Measurements from ENCODE around the gene PCNX2. TPM values are rescaled to one million over a fixed set of nuclear protein-coding genes. Genes with fewer than 3 reads are reported as not detected.

Gene PCNX2
- total and polyA plus RNA-seq, 2 donors (not counting 3 experiments of a cell fraction or from before 2014, with no cell fraction given), result 6.6 to 11.0 TPM

DNA sequence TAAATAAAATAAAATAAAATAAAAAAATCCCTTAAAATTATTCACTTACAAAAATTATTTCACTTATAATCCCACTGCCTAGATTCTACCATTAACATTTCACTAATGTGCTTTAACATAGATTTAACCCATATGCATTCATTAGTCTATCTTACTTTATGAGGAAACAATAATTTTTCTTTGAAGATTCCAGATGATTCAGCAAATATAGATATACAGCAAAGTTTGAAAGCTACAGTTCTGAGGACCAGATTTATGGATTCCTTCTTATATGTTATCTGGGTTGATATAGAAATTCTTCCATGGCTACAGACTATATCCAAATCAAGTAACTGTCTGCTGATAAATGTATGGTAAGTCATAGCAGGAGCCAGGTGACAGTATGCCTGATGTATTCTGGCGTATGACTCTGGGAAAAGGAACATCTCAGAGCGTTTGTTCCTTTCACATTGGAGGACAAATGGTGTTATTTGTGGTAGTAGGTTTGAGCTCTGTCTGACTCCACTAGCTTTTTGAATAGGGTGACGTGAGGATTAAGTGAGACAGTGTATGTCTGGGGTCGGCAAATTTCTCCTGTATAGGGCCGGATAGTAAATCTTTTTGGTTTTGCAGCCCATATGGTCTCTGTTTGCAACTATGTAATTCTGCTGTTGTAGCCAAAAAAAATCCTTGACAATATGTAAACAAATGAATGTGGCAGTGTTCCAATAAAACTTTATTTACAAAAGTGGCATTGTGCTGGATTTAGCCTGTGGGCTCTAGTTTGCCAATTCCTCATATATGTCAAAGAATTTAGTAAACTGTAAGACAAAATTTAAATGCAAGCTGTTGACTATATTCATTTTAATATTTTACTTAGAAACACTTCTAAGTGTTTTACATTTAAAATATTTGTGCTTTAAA, 41.3 kb upstream of the PCNX2 start:
- H3K9ac ChIP-seq (replicated peaks; ENCODE audit: extremely low read depth, insufficient read depth, low read length), result no peak overlapping the region
- no peaks in the 10 kb centered on the region for H3K9me1 ChIP-seq (replicated peaks; ENCODE audit: control insufficient read depth, extremely low read depth, insufficient read depth, low read length)
- intact Hi-C loops (cut with micrococcal nuclease), result no loop called here
- peaks cover 3 to 4% of the 10 kb centered on the region in 2 experiments for H3K27me3 ChIP-seq (ENCODE audit: control insufficient read depth in 2 of 2, insufficient read depth in 2 of 2, low read length in 2 of 2)
- H3K4me2 ChIP-seq (ENCODE audit: insufficient read depth, low read length), result no peak overlapping the region
- no peak for TF ChIP-seq MAX (IDR thresholded peaks at IDR 0.05; ENCODE audit: insufficient read depth, insufficient read length)
- no peak for TF ChIP-seq POLR2AphosphoS5 (IDR thresholded peaks at IDR 0.05; ENCODE audit: insufficient read depth, low read depth, low read length)
- no peak for TF ChIP-seq JUN (IDR thresholded peaks at IDR 0.05; ENCODE audit: borderline replicate concordance, insufficient read depth, insufficient read length, low read depth)
- TF ChIP-seq, protein P1, sequence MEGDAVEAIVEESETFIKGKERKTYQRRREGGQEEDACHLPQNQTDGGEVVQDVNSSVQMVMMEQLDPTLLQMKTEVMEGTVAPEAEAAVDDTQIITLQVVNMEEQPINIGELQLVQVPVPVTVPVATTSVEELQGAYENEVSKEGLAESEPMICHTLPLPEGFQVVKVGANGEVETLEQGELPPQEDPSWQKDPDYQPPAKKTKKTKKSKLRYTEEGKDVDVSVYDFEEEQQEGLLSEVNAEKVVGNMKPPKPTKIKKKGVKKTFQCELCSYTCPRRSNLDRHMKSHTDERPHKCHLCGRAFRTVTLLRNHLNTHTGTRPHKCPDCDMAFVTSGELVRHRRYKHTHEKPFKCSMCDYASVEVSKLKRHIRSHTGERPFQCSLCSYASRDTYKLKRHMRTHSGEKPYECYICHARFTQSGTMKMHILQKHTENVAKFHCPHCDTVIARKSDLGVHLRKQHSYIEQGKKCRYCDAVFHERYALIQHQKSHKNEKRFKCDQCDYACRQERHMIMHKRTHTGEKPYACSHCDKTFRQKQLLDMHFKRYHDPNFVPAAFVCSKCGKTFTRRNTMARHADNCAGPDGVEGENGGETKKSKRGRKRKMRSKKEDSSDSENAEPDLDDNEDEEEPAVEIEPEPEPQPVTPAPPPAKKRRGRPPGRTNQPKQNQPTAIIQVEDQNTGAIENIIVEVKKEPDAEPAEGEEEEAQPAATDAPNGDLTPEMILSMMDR (IDR thresholded peaks at IDR 0.05; ENCODE audit: extremely low read depth in 1 of 2, insufficient read depth in 1 of 2, low read depth in 1 of 2, low read length in 2 of 2), result no peak
- TF ChIP-seq MYC (IDR thresholded peaks at IDR 0.05; ENCODE audit: low read depth, low read length), result no peak
- no peak for TF ChIP-seq GATA2 (IDR thresholded peaks at IDR 0.05; ENCODE audit: insufficient read depth, insufficient read length, low read depth, low read length)
- no peak for TF ChIP-seq FOS (IDR thresholded peaks at IDR 0.05; ENCODE audit: borderline replicate concordance, insufficient read depth, low read length)
- no peak for TF ChIP-seq EZH2 (IDR thresholded peaks at IDR 0.05; ENCODE audit: borderline replicate concordance, low read depth, low read length, severe bottlenecking)
- TF ChIP-seq POLR2A (IDR thresholded peaks at IDR 0.05; ENCODE audit: low read depth, low read length), result no peak
- no peaks in the 10 kb centered on the region for H3K4me1 ChIP-seq (ENCODE audit: control insufficient read depth, extremely low read depth, insufficient read depth, low read length)
- dilution Hi-C loops (cut with MboI; ENCODE audit: extremely low pct_ligation_motif_present, low sequenced_read_pairs), result no loop called here
- H4K20me1 ChIP-seq (replicated peaks; ENCODE audit: control insufficient read depth, extremely low read depth, insufficient read depth, low read length), result no peaks in the 10 kb centered on the region
- H3K36me3 ChIP-seq (ENCODE audit: control insufficient read depth in 2 of 2, extremely low read depth in 1 of 2, insufficient read depth in 2 of 2, low read length in 2 of 2), result no peaks in the 10 kb centered on the region
- H3K9me3 ChIP-seq (replicated peaks; ENCODE audit: control insufficient read depth, insufficient read depth, low read length), result no peaks in the 10 kb centered on the region
- POLR2A ChIA-PET, result no interaction called here
- H3K4me3 ChIP-seq (replicated peaks in 1 of 3; ENCODE audit: insufficient read depth in 1 of 3, low read depth in 1 of 3, low read length in 3 of 3), result no peak overlapping the region
- CTCF ChIA-PET, result no interaction called here
- no peak for FAIRE-seq
- no peak for DNase-seq (ENCODE audit: low read depth, low spot score)
- H3K27ac ChIP-seq (ENCODE audit: insufficient read depth, low read depth, low read length), result no peak overlapping the region
- no peak overlapping the region for H2AFZ ChIP-seq (ENCODE audit: low read depth, low read length)
- no TSS peak for BruUV-seq (replicated peaks)
- H3K79me2 ChIP-seq (ENCODE audit: control insufficient read depth, insufficient read depth, low read length), result no peaks in the 10 kb centered on the region
